Choroid plexus epithelial cell (primary cell): ENCODE measurements around the gene VSIG10.

Experiments used
- DNase-seq: peaks from one replicate; pipeline ENCODE4 v3.0.0-alpha.2; 2010; ENCODE audit warnings: low read depth
- H3K4me3 ChIP-seq: 2 replicates; pipeline ENCODE4 v1.5.1; 2011; ENCODE audit warnings: low read depth, mild to moderate bottlenecking, control low read depth, low read length, moderate library complexity
- TF ChIP-seq, protein P1 (sequence below): conservative IDR thresholded peaks from 2 replicates; pipeline ENCODE4 v1.5.1; 2011; ENCODE audit warnings: low read depth, mild to moderate bottlenecking, control low read depth, inconsistent platforms, low read length, moderate library complexity

VSIG10 gene

DNA sequence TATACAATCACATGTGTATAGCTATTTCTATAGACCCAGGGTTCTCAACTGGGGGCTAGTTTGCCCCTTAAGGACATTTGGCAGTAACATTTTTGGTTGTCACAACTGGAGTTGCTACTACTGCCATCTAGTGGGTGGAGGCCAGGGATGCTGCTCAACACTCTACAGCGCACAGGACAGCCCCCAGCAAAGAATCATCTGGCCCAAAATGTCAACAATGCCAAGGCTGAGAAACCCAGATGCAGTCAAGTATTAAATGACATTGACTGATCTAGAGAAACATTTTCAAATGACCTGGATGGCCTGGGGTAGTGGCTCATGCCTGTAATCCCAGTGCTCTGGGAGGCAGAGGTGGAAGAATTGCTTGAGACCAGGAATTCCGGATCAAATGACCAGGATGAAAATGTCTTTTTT, 48.7 kb downstream of the VSIG10 start:
- H3K4me3 ChIP-seq, result no peak overlapping the region
- peak; percentile 50 for DNase-seq
- TF ChIP-seq, protein P1, sequence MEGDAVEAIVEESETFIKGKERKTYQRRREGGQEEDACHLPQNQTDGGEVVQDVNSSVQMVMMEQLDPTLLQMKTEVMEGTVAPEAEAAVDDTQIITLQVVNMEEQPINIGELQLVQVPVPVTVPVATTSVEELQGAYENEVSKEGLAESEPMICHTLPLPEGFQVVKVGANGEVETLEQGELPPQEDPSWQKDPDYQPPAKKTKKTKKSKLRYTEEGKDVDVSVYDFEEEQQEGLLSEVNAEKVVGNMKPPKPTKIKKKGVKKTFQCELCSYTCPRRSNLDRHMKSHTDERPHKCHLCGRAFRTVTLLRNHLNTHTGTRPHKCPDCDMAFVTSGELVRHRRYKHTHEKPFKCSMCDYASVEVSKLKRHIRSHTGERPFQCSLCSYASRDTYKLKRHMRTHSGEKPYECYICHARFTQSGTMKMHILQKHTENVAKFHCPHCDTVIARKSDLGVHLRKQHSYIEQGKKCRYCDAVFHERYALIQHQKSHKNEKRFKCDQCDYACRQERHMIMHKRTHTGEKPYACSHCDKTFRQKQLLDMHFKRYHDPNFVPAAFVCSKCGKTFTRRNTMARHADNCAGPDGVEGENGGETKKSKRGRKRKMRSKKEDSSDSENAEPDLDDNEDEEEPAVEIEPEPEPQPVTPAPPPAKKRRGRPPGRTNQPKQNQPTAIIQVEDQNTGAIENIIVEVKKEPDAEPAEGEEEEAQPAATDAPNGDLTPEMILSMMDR, result peak; percentile 67

DNA sequence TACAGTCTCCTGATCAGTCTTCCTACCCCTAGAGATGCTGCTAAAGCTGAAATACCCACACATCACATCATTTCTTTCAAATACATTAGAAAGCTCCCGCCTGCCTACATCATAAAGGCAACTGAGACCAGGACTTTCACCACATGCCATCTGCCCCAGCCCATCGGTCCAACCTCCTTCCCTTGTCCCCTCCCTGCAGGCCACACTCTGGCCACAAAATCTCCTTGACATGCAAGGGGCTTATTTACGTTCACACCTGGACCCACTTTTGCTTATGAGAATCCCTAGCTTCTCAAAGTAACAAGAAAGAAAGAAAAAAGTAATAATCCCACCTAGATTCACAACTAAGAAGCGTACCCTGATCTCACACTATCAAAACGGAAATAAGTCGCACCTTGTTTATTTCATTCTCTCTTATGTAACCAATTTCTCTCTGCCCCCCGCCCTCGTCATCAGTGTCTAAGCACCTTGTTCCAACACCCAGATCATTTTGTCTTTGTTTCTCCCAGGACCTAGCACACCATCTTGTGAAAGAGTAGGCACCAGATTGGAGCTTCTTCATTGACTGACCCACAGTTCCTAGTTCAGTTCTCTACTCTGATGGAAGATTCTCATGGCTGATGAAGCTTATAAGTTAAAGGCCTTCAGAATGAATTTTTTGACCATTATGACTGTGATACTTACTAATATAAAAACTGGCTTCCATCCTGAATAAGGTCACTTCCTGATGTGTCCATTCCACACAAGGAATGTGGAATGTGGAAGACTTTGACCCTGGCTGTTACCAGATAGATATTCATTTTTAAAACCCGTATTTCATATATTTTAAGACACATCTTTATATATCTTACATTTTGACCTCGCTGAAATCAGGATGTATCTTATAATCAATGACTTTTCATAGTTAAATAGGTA, 50.5 kb downstream of the VSIG10 start:
- no peak for DNase-seq
- TF ChIP-seq, protein P1, result no peak
- H3K4me3 ChIP-seq, result no peak overlapping the region

DNA sequence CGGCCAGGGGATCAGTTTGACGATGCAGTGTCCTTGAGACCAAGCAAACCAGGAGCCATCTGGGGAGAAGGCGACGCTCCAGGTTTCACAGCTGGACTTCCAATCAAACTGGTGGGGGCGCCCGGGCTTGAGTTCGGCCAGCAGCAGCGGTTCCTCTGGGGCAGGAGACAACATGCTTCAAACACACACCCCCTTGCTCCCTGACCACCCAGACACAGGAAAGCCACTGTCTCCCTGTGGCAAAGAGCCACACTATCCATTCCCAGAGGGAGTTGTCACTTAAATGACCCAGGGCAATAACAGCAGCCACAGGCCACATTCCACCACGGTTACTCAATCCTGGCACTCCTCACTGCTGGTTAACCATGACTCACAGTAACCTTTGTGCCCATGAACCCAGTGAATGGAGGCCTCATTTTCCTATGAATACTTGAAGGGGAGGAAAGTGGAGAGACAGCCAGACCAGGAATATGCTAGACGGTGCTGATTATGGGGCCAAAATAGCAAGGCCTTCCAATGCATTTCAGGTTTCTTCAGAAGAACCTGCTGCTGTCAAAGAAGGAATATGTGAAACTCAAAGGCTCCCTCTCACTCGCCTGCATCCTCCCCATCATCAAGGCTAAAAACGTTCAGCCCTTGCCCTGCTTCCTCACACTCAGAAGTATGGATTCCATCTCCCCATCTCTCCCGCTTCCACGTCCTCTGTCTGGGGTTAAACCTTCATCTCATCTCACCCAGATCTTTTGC, 51.3 kb downstream of the VSIG10 start:
- TF ChIP-seq, protein P1, result peak; percentile 1
- H3K4me3 ChIP-seq, result no peak overlapping the region
- peak; percentile 92 for DNase-seq

DNA sequence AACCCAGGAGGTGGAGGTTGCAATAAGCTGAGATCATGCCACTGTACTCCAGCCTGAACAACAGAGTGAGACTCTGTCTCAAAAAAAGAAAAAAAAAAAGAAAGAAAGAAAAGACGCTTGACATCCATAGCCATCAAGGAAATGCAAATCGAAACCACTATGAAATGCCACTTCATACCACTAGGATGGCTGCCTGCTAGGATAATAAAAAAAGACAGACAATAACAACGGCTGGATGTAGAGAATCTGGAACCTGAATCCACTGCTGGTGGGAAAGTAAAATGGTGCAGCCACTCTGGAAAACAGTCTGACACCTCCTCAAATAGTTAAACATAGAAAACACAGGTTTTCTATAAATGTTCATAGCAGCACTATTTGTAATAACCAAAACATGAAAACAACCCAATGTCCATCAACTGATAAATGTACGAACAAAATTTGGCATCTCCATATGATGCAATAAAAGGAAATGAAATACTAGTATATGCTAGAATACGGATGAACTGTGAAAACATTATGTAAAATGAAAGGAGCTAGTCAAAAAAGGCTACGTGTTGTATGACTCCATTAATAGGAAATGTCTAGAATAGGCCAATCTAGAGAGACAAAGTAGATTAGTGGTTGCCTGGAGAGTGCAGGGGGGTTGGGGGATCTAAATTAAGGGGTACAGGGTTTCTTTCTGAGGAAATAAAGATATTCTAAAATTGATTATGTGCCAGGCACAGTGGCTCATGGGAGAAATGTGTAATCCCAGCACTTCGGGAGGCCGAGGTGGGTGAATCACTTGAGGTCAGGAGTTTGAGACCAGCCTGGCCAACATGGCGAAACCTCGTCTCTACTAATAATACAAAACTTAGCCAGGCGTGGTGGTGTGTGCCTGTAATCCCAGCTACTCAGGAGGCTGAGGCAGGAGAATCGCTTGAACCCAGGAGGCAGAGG, 52.6 kb downstream of the VSIG10 start:
- H3K4me3 ChIP-seq, result no peak overlapping the region
- DNase-seq, result no peak
- TF ChIP-seq, protein P1, result peak; percentile 18

DNA sequence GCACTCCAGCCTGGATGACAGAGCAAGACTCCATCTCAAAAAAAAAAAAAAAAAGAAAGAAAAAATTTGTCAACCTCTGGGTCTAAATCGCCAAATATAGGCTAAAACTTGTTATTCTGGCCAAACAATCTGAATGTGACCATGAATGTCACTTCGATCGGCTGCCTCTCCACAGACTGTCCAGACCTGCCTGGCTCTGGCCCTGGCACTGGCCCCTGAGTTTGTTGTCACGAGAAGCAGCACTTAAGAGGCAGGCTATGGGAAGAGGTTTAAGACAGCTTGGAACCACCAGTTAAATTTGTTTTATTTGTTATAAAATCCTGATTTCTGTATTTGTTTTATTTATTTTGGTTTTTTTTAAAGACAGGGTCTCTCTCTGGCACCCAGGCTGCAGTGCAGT, 57.4 kb downstream of the VSIG10 start:
- TF ChIP-seq, protein P1, result no peak
- H3K4me3 ChIP-seq, result no peak overlapping the region
- no peak for DNase-seq

DNA sequence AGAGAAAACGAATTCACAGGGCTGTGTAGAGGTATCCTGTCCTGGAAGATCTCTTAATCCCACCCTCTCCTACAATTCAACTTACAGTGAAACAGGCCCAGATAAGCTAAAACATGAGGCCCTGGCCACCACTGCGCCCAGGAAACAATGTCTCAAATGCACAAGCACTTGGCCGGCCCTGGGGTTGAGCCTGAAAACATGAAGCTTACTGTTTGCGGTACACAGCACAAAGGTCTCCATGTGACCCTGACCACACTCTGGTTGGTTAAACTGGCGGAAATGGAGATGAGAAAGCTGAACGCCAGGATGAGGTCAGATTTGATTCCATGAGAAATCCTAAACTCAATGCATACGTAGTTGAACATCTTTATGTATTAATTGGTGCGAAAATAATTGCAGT, 59.2 kb downstream of the VSIG10 start:
- TF ChIP-seq, protein P1, result no peak
- no peak overlapping the region for H3K4me3 ChIP-seq
- no peak for DNase-seq
